Cardiac fibroblast (primary cell): ENCODE data around the gene TBPL1.
"Not testable (repeated sequence)": the region's sequence is repeated elsewhere in the genome, so short reads cannot be mapped to it uniquely, and the experiment has no call there.

Source experiments
- DNase-seq, 2 donors: peaks; one replicate each; pipeline versions ENCODE4 v3.0.0 to v3.0.0-alpha.2; 2010; ENCODE audit warnings: low read depth in 2 of 2
- H3K4me3 ChIP-seq, 2 donors: replicated peaks in 1 of 2; 1 replicate in 1 of 2; 2 replicates in 1 of 2; pipeline ENCODE4 v1.5.1; 2011; ENCODE audit warnings: low read depth in 2 of 2, low read length in 2 of 2, mild to moderate bottlenecking in 2 of 2, moderate library complexity in 1 of 2
- CTCF ChIP-seq: IDR thresholded peaks from one replicate; pipeline ENCODE4 v1.5.1; 2011; ENCODE audit warnings: low read depth, mild to moderate bottlenecking, low read length, inconsistent platforms

Gene TBPL1

DNA sequence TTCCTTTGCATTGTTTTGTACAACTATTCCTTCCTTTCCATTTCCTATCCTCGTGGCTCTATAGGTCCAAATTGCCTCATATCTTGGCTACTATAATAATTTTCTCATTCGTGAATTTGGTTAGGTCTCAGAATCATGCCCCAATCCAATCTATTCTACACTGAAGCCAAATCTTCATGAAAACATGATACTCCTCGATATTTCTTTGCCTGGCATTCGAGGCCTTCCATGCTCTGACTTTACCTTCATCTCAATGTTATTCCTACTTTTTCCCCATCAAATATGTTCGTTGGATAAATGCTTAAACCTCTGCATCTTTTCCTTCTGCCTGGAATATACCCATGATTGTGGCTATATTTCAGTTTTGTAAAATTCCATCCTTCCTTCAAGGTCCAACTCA lies 33.7 kb upstream of the TBPL1 start:
- DNase-seq, result no peak
- no peak overlapping the region for H3K4me3 ChIP-seq
- TF ChIP-seq CTCF, result no peak

DNA sequence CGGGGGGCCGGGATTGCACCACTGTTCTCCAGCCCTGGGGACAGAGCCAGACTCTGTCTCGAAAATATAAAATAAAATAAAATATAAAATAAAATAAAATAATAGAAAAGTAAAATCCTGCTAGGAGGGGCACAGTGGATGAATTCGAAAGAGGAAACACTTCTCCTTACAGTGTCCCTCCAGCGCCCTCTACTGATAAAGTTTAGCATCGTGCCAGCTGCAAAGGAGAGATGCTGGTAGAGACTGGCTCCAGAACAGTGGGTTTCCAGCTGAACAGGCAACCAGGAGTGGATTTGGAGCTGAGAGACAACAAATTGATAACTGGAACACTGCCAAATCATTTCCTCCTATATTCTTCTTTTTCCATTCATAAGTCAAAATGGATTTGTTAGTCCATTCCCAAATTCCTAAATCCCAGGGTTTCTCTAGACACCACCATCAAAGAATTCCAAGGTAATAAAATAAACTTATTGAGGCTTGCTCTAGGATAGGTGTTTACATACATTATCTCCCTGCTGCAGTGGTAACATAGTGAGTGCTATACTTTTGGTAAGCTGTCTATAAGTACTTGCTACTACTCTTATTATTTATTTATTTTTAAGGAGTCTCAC lies 31.7 kb upstream of the TBPL1 start:
- H3K4me3 ChIP-seq, result peak overlapping the region in 1 of 2 donors; percentile 27
- peak; percentile 92 for TF ChIP-seq CTCF
- DNase-seq, result peak; percentile 88 to 89

DNA sequence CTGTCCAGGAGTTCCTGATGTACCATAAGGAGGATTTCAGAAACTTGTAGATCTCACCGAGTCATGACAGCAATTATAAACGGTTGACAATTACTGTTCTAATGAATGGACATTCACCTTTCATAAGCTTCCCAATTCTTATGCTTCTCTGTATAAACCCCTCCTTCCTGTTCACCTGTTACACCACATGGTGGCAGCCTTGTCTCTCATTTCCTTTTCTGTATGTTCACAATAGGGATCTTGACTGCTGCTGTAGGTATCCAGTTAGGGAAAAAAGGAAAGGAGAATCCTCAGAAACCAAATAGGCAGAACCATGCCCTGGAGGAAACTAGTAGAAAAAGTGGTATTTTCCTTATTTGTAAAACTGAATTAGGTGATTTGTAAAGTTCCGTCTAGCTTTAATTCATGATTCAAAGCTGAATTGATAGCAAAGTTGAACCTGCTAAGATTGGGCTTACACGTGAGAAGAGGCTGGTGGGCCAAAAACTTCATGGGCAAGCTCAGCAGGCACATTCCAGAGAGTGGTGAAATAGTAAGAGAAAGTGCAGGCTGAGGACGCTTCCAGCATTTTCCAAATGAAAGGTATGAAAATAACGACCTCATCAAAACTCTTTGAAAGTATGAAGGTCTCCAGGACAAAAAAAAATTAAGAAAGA lies 29.0 kb upstream of the TBPL1 start:
- TF ChIP-seq CTCF, result peak; percentile 79
- peak; percentile 89 to 90 for DNase-seq

DNA sequence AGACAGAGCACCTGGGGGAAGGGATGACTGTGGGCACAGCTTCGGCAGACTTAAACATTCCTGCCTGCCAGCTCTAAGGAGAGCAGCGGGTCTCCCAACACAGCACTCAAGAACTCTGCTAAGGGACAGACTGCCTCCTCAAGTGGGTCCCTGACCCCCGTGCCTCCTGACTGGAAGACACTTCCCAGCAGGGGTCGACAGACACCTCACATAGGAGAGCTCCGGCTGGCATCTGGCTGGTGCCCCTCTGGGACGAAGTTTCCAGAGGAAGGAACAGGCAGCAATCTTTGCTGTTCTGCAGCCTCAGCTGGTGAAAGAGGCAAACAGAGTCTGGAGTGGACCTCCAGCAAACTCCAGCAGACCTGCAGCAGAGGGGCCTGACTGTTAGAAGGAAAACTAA lies 21.8 kb upstream of the TBPL1 start:
- not testable (repeated sequence) for DNase-seq, H3K4me3 ChIP-seq

More for the DNA sequence above, 29.0 kb upstream of the TBPL1 start:
- H3K4me3 ChIP-seq, result no peak overlapping the region

DNA sequence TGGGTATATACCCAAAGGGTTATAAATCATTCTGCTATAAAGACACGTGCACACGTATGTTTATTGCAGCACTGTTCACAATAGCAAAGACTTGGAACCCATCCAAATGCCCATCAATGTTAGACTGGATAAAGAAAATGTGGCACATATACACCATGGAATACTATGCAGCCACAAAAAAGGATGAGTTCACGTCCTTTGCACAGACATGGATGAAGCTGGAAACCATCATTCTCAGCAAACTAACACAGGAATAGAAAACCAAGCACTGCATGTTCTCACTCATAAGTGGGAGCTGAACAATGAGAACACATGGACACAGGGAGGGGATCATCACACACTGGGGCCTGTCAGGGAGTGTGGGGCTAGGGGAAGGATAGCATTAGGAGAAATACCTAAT lies 16.7 kb upstream of the TBPL1 start:
- not testable (repeated sequence) for H3K4me3 ChIP-seq, DNase-seq

DNA sequence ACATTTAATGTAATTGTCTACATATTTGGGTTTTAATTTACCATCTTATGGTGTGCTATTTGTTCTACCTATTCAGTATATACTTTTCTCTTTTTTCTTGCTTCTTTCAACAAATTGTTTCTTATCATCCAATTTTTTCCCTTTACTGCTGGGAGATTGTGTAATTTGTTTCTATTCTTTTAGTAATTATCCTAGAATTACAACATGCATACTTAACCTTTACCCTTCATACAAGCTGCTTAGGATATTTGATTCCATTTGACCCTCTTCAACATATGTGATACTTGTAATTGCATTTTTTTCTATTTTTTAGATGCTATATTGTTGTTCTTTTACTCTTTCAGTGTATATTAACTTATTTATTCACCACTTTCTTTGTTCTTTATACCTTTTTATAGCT lies 15.1 kb upstream of the TBPL1 start:
- no peak overlapping the region for H3K4me3 ChIP-seq
- no peak for DNase-seq
- no peak for TF ChIP-seq CTCF

DNA sequence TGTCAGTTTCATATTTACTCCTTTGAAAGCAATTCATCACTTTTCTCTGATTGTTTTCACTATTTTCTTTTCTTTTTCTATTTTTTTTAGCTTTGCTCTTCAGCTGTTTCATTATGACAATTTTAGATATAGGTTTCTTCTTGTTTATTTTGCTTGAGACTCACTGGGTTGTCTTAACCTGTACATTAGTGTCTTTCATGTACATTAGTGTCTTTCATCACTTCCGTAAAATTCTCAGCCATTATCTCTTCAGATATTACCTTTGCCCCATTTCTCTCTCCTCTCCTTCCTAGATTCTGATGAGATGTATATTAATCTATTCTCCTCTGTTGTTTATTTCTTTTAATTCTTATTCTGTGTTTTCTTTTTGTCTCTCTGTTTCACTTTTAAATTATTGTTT lies 14.5 kb upstream of the TBPL1 start:
- no peak for TF ChIP-seq CTCF
- no peak overlapping the region for H3K4me3 ChIP-seq
- DNase-seq, result no peak
